ENCODE data around the gene TSPAN17.

Gene TSPAN17

GRCh38 chr5:176624938-176625337, 22.3 kb upstream of the TSPAN17 start:
- TF ChIP-seq TAF1 (IDR thresholded peaks at IDR 0.05; ENCODE audit: borderline replicate concordance, insufficient read depth, low read length): no peak
- TF ChIP-seq, protein P1, sequence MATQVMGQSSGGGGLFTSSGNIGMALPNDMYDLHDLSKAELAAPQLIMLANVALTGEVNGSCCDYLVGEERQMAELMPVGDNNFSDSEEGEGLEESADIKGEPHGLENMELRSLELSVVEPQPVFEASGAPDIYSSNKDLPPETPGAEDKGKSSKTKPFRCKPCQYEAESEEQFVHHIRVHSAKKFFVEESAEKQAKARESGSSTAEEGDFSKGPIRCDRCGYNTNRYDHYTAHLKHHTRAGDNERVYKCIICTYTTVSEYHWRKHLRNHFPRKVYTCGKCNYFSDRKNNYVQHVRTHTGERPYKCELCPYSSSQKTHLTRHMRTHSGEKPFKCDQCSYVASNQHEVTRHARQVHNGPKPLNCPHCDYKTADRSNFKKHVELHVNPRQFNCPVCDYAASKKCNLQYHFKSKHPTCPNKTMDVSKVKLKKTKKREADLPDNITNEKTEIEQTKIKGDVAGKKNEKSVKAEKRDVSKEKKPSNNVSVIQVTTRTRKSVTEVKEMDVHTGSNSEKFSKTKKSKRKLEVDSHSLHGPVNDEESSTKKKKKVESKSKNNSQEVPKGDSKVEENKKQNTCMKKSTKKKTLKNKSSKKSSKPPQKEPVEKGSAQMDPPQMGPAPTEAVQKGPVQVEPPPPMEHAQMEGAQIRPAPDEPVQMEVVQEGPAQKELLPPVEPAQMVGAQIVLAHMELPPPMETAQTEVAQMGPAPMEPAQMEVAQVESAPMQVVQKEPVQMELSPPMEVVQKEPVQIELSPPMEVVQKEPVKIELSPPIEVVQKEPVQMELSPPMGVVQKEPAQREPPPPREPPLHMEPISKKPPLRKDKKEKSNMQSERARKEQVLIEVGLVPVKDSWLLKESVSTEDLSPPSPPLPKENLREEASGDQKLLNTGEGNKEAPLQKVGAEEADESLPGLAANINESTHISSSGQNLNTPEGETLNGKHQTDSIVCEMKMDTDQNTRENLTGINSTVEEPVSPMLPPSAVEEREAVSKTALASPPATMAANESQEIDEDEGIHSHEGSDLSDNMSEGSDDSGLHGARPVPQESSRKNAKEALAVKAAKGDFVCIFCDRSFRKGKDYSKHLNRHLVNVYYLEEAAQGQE (IDR thresholded peaks at IDR 0.05; ENCODE audit: insufficient read depth in 1 of 2, low read depth in 2 of 2, low read length in 2 of 2): no peak
- no peak for TF ChIP-seq FOXP2 (optimal IDR thresholded peaks at IDR 0.05; ENCODE audit: borderline replicate concordance, extremely low read depth, extremely low read length, insufficient read depth)
- TF ChIP-seq SIN3A (IDR thresholded peaks at IDR 0.05; ENCODE audit: borderline replicate concordance, insufficient read depth, low read length): no peak
- no peak for TF ChIP-seq POLR2AphosphoS5 (IDR thresholded peaks at IDR 0.05; ENCODE audit: low read depth, low read length)

GRCh38 chr5:176625512-176625911, 21.8 kb upstream of the TSPAN17 start:
- TF ChIP-seq FOXP2 (optimal IDR thresholded peaks at IDR 0.05; ENCODE audit: borderline replicate concordance, extremely low read depth, extremely low read length, insufficient read depth) (no peak), TAF1 (IDR thresholded peaks at IDR 0.05; ENCODE audit: borderline replicate concordance, insufficient read depth, low read length) (no peak), POLR2AphosphoS5 (IDR thresholded peaks at IDR 0.05; ENCODE audit: low read depth, low read length) (no peak), SIN3A (IDR thresholded peaks at IDR 0.05; ENCODE audit: borderline replicate concordance, insufficient read depth, low read length) (no peak)

- TF ChIP-seq POLR2AphosphoS5 (IDR thresholded peaks at IDR 0.05; ENCODE audit: low read depth, low read length) (no peak), SIN3A (IDR thresholded peaks at IDR 0.05; ENCODE audit: borderline replicate concordance, insufficient read depth, low read length) (no peak), FOXP2 (optimal IDR thresholded peaks at IDR 0.05; ENCODE audit: borderline replicate concordance, extremely low read depth, extremely low read length, insufficient read depth) (no peak)
- TF ChIP-seq, protein P1 (IDR thresholded peaks at IDR 0.05; ENCODE audit: insufficient read depth in 1 of 2, low read depth in 2 of 2, low read length in 2 of 2): no peak
These were observed 21.1 kb upstream of the TSPAN17 start for GRCh38 chr5:176625966-176626875.

- TF ChIP-seq POLR2AphosphoS5 (IDR thresholded peaks at IDR 0.05; ENCODE audit: low read depth, low read length) (no peak), SIN3A (IDR thresholded peaks at IDR 0.05; ENCODE audit: borderline replicate concordance, insufficient read depth, low read length) (no peak), FOXP2 (optimal IDR thresholded peaks at IDR 0.05; ENCODE audit: borderline replicate concordance, extremely low read depth, extremely low read length, insufficient read depth) (no peak), TAF1 (IDR thresholded peaks at IDR 0.05; ENCODE audit: borderline replicate concordance, insufficient read depth, low read length) (no peak)
- TF ChIP-seq, protein P1 (IDR thresholded peaks at IDR 0.05; ENCODE audit: insufficient read depth in 1 of 2, low read depth in 2 of 2, low read length in 2 of 2): no peak
These were observed 20.4 kb upstream of the TSPAN17 start for GRCh38 chr5:176626876-176627236.

DNA sequence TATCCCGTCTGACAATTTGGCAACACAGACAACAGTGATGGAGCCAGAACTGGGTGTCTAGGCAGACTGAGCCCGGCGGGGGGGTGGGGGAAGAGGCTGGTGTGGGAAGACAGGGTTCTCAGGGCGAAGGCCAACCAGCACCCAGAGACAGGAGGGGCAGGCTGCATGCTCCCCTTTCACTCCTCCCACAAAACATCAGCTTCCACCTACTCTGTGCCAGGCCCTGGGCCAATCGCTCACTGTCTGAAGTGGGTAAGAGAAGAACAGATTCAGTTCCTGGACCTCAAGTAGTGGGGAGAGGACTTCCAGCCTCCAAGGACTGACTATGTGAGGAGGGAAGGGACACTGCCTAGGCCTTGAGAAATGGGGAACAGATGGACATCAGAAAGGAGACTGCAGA, 19.7 kb upstream of the TSPAN17 start:
- no peak for TF ChIP-seq SIN3A (IDR thresholded peaks at IDR 0.05; ENCODE audit: borderline replicate concordance, insufficient read depth, low read length)
- TF ChIP-seq, protein P1 (IDR thresholded peaks at IDR 0.05; ENCODE audit: insufficient read depth in 1 of 2, low read depth in 2 of 2, low read length in 2 of 2): no peak

Measured in PFSK-1 (cell line).